NOMO-1 (cell line): ENCODE data around the gene CELA3A.
"Not testable (repeated sequence)": the region's sequence is repeated elsewhere in the genome, so short reads cannot be mapped to it uniquely, and the experiment has no call there.

Experiments
- DNase-seq, 2 experiments: peaks; one replicate each; lab custom pipeline; 2025; ENCODE audit not compliant: unreplicated experiment in 2 of 2; lab: John Stamatoyannopoulos, UW

CELA3A gene

GRCh38 chr1:22001409-22001808 lies at the start of gene CELA3A:
CELA3A (plus strand) TSS chr1:22001657; CDS start chr1:22001675, 18 bp downstream.
- DNase-seq, result no peak

- DNase-seq, result no peak
Observed at GRCh38 chr1:21952786-21953520, 48.5 kb upstream of the CELA3A start.

- DNase-seq, result no peak
Observed at GRCh38 chr1:21955058-21955457, 46.4 kb upstream of the CELA3A start.

GRCh38 chr1:21955501-21956281 lies 45.8 kb upstream of the CELA3A start:
- DNase-seq, result no peak

GRCh38 chr1:21956720-21957552 lies 44.5 kb upstream of the CELA3A start:
- no peak for DNase-seq

- DNase-seq, result no peak
Observed at GRCh38 chr1:21961337-21961736, 40.1 kb upstream of the CELA3A start.

GRCh38 chr1:21961799-21962198 lies 39.7 kb upstream of the CELA3A start:
- no peak for DNase-seq

- DNase-seq, result peak; percentile 63 to 73
Observed at GRCh38 chr1:21963477-21964217, 37.8 kb upstream of the CELA3A start.

- DNase-seq, result no peak
Observed at GRCh38 chr1:21966247-21967000, 35.0 kb upstream of the CELA3A start.

GRCh38 chr1:21967216-21967615 lies 34.2 kb upstream of the CELA3A start:
- DNase-seq, result not testable (repeated sequence)

GRCh38 chr1:21969066-21969465 lies 32.4 kb upstream of the CELA3A start:
- not testable (repeated sequence) for DNase-seq

- DNase-seq, result not testable (repeated sequence)
Observed at GRCh38 chr1:21970523-21970922, 30.9 kb upstream of the CELA3A start.

- DNase-seq, result not testable (repeated sequence)
Observed at GRCh38 chr1:21972973-21973441, 28.4 kb upstream of the CELA3A start.

- DNase-seq, result not testable (repeated sequence)
Observed at GRCh38 chr1:21973948-21974347, 27.5 kb upstream of the CELA3A start.

- DNase-seq, result not testable (repeated sequence)
Observed at GRCh38 chr1:21974699-21975098, 26.8 kb upstream of the CELA3A start.

GRCh38 chr1:21975296-21975695 lies 26.2 kb upstream of the CELA3A start:
- not testable (repeated sequence) for DNase-seq

GRCh38 chr1:21976703-21977239 lies 24.7 kb upstream of the CELA3A start, which contains the start of gene CELA3B:
CELA3B (plus strand) TSS chr1:21977022; CDS start chr1:21977040, 18 bp downstream.
- not testable (repeated sequence) for DNase-seq

GRCh38 chr1:21978209-21978608 lies 23.2 kb upstream of the CELA3A start:
- not testable (repeated sequence) for DNase-seq
